Stimulated activated CD4-positive, alpha-beta T cell treated with anti-CD3 and anti-CD28 coated beads, TNF-alpha, amount 100 ng/mL, for 1 hour (primary cell): Measurements from ENCODE around the gene SPNS2.
A peak's percentile ranks its signal among the peaks of the same experiment; 100 is the strongest.

Experiments used
- DNase-seq, 3 donors: peaks; one replicate each; pipeline ENCODE4 v3.0.0-alpha.2; 2020; ENCODE audit warnings: low read depth in 3 of 3, low spot score in 1 of 3

SPNS2 gene

DNA sequence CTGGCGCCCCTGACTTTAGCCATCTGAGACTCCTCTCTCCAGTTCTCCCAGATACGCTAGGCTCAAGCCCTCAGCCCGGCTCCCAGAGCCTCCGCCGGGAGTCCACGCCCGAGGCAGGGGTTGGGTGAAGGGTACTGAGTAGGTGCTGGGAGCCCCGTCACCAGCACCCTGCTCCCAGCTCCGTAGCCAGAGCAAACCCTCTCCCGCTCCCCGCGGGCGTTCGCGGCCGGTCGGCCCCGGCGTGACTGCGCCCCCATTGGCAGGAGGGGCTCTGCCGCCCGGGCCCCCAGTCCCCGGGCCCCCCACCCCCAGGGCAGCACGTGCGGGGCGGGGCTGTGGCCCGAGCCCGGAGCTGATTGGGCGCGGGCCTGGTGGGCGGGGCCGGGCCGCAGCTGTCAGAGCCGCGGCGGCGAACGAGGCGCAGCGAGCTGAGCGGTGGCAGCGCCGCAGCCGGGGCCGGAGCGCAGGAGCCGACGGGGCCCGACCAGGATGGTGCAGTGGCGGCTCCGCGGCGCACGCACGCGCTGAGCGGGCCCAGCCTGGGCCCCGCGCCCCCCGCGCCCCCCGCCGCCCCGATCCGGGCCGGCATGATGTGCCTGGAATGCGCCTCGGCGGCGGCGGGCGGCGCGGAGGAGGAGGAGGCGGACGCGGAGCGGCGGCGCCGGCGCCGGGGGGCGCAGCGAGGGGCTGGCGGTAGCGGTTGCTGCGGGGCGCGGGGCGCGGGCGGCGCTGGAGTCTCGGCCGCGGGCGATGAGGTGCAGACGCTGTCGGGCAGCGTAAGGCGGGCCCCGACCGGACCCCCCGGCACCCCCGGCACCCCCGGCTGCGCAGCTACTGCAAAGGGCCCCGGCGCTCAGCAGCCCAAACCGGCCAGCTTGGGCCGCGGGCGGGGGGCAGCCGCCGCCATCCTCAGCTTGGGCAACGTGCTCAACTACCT lies at the start of gene SPNS2:
SPNS2 (plus strand) TSS at position 421 of the 937 bp plus-strand sequence; CDS start at position 588, 167 bp downstream.
- DNase-seq: peak; percentile 5 to 59 (median 15)

GRCh38 chr17:4449736-4450135 lies 48.9 kb upstream of the SPNS2 start:
- no peak for DNase-seq

DNA sequence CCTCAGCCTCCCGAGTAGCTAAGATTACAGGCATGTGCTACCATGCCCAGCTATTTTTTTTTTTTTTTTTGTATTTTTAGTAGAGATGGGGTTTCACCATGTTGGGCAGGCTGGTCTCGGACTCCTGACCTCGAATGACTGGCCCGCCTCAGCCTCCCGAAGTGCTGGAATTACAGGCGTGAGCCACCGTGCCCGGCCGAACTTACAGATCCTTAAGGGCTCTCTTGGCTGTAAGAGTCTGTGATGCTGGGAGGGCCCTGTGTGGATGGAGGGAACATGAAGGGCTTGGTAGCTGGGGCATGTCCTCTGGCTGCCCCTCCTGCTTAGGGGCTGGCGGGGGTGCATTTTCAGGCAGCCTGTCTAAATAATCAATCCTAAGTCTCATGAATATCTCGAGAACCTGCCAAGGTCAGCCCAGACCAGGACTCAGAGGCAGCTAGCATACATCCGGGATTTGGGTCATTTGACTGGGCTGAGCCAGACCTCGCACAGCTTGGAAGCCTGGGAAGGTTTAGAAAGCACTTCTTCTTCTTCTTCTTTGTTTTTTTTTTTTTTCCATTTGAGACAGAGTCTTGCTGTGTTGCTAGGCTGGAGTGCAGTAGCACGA lies 47.9 kb upstream of the SPNS2 start:
- no peak for DNase-seq

GRCh38 chr17:4453812-4454591 lies 44.7 kb upstream of the SPNS2 start:
- DNase-seq: no peak

GRCh38 chr17:4460661-4461060 lies 38.0 kb upstream of the SPNS2 start:
- DNase-seq: no peak

- DNase-seq: no peak
Observed at GRCh38 chr17:4463818-4464476, 34.7 kb upstream of the SPNS2 start.

DNA sequence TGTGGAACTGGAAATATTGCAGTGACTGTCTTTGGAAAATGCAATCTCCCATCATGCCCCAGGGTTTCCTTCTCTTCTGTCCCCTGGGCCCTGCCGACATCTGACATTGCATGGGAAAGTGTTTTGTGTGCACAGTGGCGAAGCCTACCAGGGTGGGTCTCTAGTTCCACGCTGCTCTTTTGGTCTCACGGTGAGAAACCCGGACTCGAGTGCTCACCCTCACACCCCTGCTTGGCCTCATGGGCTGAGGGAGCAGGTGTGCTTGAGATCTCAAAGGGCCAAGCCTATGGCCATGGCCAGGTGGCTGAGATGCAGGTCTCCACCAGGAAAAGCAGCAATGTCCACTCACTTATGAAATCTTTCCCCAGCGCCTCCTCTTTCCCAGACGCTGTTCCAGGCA lies 32.9 kb upstream of the SPNS2 start:
- DNase-seq: no peak

DNA sequence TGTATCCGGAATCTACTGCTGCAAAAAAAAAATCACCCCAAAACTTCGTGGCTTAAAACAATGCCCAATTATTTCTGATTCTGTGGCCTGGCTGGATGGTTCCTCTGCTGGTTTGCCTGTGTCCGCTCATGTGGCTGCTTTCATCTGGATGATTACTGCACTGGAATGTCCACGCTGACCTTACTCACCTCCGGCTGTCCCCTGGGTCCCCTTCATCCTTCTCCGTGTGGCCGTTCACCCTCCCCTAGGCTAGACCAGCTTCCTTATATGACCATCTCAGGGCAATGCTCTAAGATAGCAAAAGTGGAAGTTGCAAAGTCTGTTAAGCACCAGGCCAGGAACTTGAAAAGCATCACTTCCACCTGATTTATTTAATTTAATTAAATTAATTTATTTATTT lies 31.4 kb upstream of the SPNS2 start:
- DNase-seq: no peak

- DNase-seq: no peak
Observed at GRCh38 chr17:4469552-4469951, 29.1 kb upstream of the SPNS2 start.

GRCh38 chr17:4472286-4472685 lies 26.4 kb upstream of the SPNS2 start:
- DNase-seq: no peak

GRCh38 chr17:4474093-4474492 lies 24.6 kb upstream of the SPNS2 start:
- no peak for DNase-seq

- DNase-seq: no peak
Observed at GRCh38 chr17:4475001-4475400, 23.7 kb upstream of the SPNS2 start.

GRCh38 chr17:4475463-4475862 lies 23.2 kb upstream of the SPNS2 start:
- no peak for DNase-seq

DNA sequence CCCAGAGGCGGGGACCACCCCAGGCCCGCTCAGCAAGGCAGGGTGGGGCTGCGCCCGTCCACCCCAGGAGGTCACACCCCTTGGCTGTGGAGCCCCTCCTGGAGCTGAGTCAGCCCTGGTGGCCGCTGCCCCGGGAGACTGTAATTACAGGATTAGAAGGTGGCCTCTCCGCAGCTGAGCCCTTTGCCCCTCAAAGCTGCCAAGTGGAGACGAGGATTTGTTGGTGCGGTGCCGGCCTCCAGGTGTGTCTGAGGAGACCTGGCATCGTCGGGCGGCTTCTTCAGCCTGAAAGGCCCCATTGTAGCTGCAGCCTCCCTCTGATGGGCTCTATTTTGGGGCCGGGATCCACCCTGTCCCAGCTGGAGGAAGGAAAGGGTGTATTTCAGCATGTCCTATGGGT lies 22.7 kb upstream of the SPNS2 start:
- no peak for DNase-seq

GRCh38 chr17:4476511-4477070 lies 22.1 kb upstream of the SPNS2 start:
- no peak for DNase-seq

DNA sequence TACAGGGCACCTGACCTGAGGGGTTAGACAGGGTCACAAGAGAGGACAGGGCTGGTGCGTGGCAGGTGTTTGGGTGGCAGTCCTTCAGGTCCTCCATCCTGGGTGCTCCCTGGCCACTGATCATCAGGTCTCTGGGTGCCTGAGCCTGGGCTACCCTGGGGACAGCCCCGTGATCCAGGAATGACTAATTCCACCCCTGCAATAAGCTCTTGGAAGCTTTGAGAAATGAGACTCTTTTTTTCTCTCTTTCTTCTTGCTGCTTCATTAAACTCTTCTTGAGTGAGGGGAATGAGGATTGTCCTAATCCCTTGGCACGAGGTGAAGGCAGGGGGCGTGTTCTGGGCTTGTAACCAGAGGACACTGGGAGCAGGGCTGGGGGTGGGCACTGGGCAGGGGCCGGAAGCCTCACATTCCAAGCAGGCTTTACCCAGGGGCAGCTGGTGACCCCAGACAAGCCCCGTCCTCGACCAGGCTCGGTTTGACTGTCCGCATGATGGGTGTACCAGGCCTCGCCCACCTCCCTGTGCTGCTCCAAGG lies 21.4 kb upstream of the SPNS2 start:
- DNase-seq: no peak

- DNase-seq: no peak
Observed at GRCh38 chr17:4478318-4478830, 20.3 kb upstream of the SPNS2 start.

DNA sequence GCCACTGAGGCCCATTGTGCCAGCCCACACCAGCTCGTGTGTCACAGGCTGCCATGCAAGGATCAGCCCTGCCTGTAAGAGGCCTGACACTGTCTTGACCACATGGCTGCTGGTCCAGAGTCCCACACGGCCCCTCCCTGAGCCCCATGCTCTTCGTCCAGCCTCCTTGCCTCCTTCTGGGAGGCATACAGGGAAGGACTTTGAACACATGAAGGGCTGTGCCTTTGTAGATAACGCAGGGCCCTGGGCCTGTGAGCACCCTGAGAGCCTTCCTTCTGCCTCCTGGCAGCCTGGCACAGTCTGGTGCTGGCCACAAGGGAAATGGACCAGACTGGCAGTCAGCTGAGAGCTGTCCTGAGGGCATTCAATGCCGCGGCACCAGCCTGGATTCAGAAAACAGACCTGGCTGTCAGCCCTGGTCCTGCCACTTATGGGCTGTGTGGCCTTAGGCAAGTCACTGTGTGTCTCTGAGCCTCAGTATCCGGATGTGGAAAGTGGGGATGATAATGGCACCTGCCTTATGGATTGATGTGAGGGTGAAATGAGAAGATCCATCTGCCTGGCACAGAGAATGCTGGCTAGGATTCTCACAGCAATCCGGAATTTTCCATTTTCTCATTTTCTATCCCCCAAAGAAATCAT lies 19.2 kb upstream of the SPNS2 start:
- no peak for DNase-seq

DNA sequence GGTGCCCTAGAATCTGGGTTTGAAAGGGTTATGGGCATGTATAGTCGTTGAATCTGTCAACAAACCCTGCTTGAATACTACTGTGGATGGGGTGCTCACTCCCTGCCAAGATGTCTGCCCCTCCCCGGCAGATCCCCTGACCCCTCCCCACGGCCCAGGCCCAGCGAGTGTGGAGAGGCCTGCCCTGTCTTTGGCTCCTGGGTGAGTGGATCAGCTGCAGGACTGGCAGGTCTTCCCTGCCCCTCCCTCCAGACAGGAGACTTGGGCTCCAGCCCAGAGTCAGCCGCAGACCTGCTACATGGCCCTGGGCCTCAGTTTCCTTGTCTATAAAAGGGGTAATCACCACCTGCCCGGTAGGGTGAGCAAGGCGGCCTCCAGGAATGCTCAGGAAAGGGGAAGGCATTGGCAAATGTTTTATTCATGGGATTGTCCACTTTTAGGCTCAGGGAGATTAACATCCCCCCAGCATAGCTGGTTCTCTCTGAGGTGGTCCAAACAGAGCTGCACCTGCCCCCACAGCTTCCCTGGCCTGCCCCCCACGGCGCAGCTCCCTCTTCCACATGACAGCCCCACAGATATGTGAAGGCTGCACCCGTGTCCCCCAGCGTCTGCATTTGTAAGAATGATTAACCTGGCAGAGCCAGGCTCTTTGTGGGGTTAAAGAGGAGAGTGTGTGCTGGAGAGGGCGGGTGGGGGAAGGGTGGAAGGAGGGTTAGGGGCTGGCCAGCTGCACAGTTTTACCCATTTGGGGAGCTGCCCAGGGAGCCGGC lies 18.5 kb upstream of the SPNS2 start:
- DNase-seq: no peak
